Upper lobe of left lung (tissue), 6 donors: ENCODE results near the gene SERHL2. TPM values are rescaled to one million over a fixed set of nuclear protein-coding genes. Genes with fewer than 3 reads are reported as not detected.
A peak's percentile ranks its signal among the peaks of the same experiment; 100 is the strongest.
"Not testable (repeated sequence)": the region's sequence is repeated elsewhere in the genome, so short reads cannot be mapped to it uniquely, and the experiment has no call there.

Experiments used
- ATAC-seq, 2 donors: fragments of 200-7000 bp; cut with Tn5 transposase; one replicate each; pipeline ENCODE4 v1.9.1; 2022; ENCODE audit warnings: mild to moderate bottlenecking in 2 of 2, moderate library complexity in 2 of 2; ENCODE audit not compliant: low FRiP score in 2 of 2
- DNase-seq, 2 donors: peaks; one replicate each; pipeline ENCODE4 v3.0.0-alpha.2; 2019 to 2020
- H3K27ac ChIP-seq, 4 donors: fragments of 200-600 bp; sonication (generic); one replicate each; pipeline ENCODE4 v1.5.1; 2016 to 2019
- H3K27me3 ChIP-seq, 4 donors: fragments of 200-600 bp; sonication (generic); one replicate each; pipeline ENCODE4 v1.5.1; 2017 to 2019
- H3K36me3 ChIP-seq, 4 donors: fragments of 200-600 bp; sonication (generic); one replicate each; pipeline ENCODE4 v1.5.1; 2016 to 2019
- H3K4me1 ChIP-seq, 4 donors: fragments of 200-600 bp; sonication (generic); one replicate each; pipeline ENCODE4 v1.5.1; 2018 to 2019
- H3K4me3 ChIP-seq, 4 donors: fragments of 200-600 bp; sonication (generic); one replicate each; pipeline ENCODE4 v1.5.1; 2017 to 2019; ENCODE audit warnings: mild to moderate bottlenecking in 2 of 4, moderate library complexity in 1 of 4
- H3K9me3 ChIP-seq, 4 donors: fragments of 200-600 bp; sonication (generic); one replicate each; pipeline ENCODE4 v1.5.1; 2018 to 2019
- CTCF ChIP-seq, 6 experiments: fragments of 450-650 bp in 4 of 6; fragments of 200-600 bp in 2 of 6; sonication (generic) in 2 of 6; IDR thresholded peaks; one replicate each; pipeline ENCODE4 v1.5.1; 2016 to 2019; ENCODE audit warnings: antibody characterized with exemption in 6 of 6
- EP300 ChIP-seq, 4 donors: sonication (generic); formaldehyde crosslinking; IDR thresholded peaks; one replicate each; pipeline ENCODE4 v1.5.1; 2017; ENCODE audit warnings: antibody characterized with exemption in 4 of 4, control low read depth in 2 of 4
- POLR2A ChIP-seq, 4 donors: fragments of 450-650 bp; IDR thresholded peaks; one replicate each; pipeline ENCODE4 v1.5.1; 2016 to 2017; ENCODE audit warnings: antibody characterized with exemption in 4 of 4, mild to moderate bottlenecking in 2 of 4
- POLR2AphosphoS5 ChIP-seq, 2 donors: sonication (generic); formaldehyde crosslinking; IDR thresholded peaks; one replicate each; pipeline ENCODE4 v1.5.1; 2017; ENCODE audit warnings: antibody characterized with exemption in 2 of 2
- WGBS, 2 donors: methylation state at CpG; one replicate each; pipeline ENCODE4 v1.1.5; 2017 to 2018; 5-methylcytosine and 5-hydroxymethylcytosine counted together
- total RNA-seq, 6 donors: library from RNA; depleted of rRNA in 4 of 6; stranded (reverse); fragments of >200 nt in 4 of 6; gene quantifications; one replicate each; pipeline versions ENCODE4 v1.1.0 to v1.2.1, GENCODE V29; 2016 to 2021
- donor health status: DM: no; HTN: no; CAD: no; lungs with moderate emphysema.
- donor health status: DM: no; HTN: yes; CAD: no; lungs with severe emphysema.

SERHL2 gene
- total RNA-seq, 6 donors from 2014 or later, result 1.1 to 4.9 (median 2.2) TPM; not detected in 1

GRCh38 chr22:42560781-42561180 is 7.0 kb downstream of the SERHL2 start:
- H3K27ac ChIP-seq, result no peak overlapping the region
- no peaks in the 10 kb centered on the region for H3K36me3 ChIP-seq
- H3K27me3 ChIP-seq, result no peaks in the 10 kb centered on the region
- no peak for TF ChIP-seq POLR2AphosphoS5 (IDR thresholded peaks at IDR 0.05)
- no peak for TF ChIP-seq POLR2A (IDR thresholded peaks at IDR 0.05)
- no peak for TF ChIP-seq EP300 (IDR thresholded peaks at IDR 0.05)
- peak in 5 of 6 experiments; percentile 21 to 42 (median 35) for TF ChIP-seq CTCF (IDR thresholded peaks at IDR 0.05)
- no peak for ATAC-seq
- H3K4me3 ChIP-seq, result no peak overlapping the region
- peaks cover 0 to 9% (median 6%) of the 10 kb centered on the region in 4 donors for H3K4me1 ChIP-seq
- WGBS, 2 donors, result 77 to 80% methylated on average over 6 to 7 of the region's 7 CpGs
- no peak for DNase-seq
- no peaks in the 10 kb centered on the region for H3K9me3 ChIP-seq

- Histone ChIP-seq H3K4me3 (no peak overlapping the region), H3K27me3 (no peaks in the 10 kb centered on the region), H3K9me3 (no peaks in the 10 kb centered on the region), H3K27ac (no peak overlapping the region), H3K4me1 (peaks cover 0 to 9% (median 6%) of the 10 kb centered on the region in 4 donors), H3K36me3 (no peaks in the 10 kb centered on the region)
- WGBS, 2 donors, result 72% methylated on average over 5 of the region's 5 CpGs
- TF ChIP-seq POLR2AphosphoS5 (IDR thresholded peaks at IDR 0.05) (no peak), CTCF (IDR thresholded peaks at IDR 0.05) (no peak), POLR2A (IDR thresholded peaks at IDR 0.05) (no peak), EP300 (IDR thresholded peaks at IDR 0.05) (no peak)
- ATAC-seq, result no peak
- DNase-seq, result no peak
Observed at GRCh38 chr22:42561856-42562255, 8.1 kb downstream of the SERHL2 start.

- no peaks in the 10 kb centered on the region for H3K36me3 ChIP-seq
- peaks cover 0 to 9% (median 6%) of the 10 kb centered on the region in 4 donors for H3K4me1 ChIP-seq
- DNase-seq (no peak), ATAC-seq (no peak)
- no peak overlapping the region for H3K4me3 ChIP-seq
- TF ChIP-seq CTCF (IDR thresholded peaks at IDR 0.05), result no peak
- TF ChIP-seq POLR2AphosphoS5 (IDR thresholded peaks at IDR 0.05), result no peak
- no peak for TF ChIP-seq EP300 (IDR thresholded peaks at IDR 0.05)
- TF ChIP-seq POLR2A (IDR thresholded peaks at IDR 0.05), result no peak
- no peaks in the 10 kb centered on the region for H3K9me3 ChIP-seq
- 44 to 50% methylated on average over 8 of the region's 8 CpGs for WGBS, 2 donors
- no peak overlapping the region for H3K27ac ChIP-seq
- H3K27me3 ChIP-seq, result no peaks in the 10 kb centered on the region
Observed at GRCh38 chr22:42562279-42562678, 8.5 kb downstream of the SERHL2 start.

- Histone ChIP-seq H3K27ac (no peak overlapping the region), H3K27me3 (no peaks in the 10 kb centered on the region), H3K36me3 (no peaks in the 10 kb centered on the region), H3K4me3 (no peak overlapping the region), H3K9me3 (no peaks in the 10 kb centered on the region), H3K4me1 (peaks cover 0 to 9% (median 6%) of the 10 kb centered on the region in 4 donors)
- 73 to 86% methylated on average over 1 to 2 of the region's 2 CpGs for WGBS, 2 donors
- TF ChIP-seq POLR2AphosphoS5 (IDR thresholded peaks at IDR 0.05), result no peak
- TF ChIP-seq CTCF (IDR thresholded peaks at IDR 0.05), result no peak
- no peak for TF ChIP-seq EP300 (IDR thresholded peaks at IDR 0.05)
- TF ChIP-seq POLR2A (IDR thresholded peaks at IDR 0.05), result no peak
- ATAC-seq (no peak), DNase-seq (no peak)
Observed at GRCh38 chr22:42562684-42563083, 8.9 kb downstream of the SERHL2 start.

GRCh38 chr22:42563943-42564342 is 10.2 kb downstream of the SERHL2 start:
- 85 to 93% methylated on average over 3 of the region's 3 CpGs for WGBS, 2 donors
- not testable (repeated sequence) for H3K4me3 ChIP-seq, ATAC-seq, DNase-seq, H3K27ac ChIP-seq, H3K4me1 ChIP-seq, H3K36me3 ChIP-seq, H3K9me3 ChIP-seq, H3K27me3 ChIP-seq
